Effector memory CD4-positive, alpha-beta T cell (primary cell): ENCODE measurements around the gene TMEM109.

ENCODE experiments used
- DNase-seq, 3 donors: peaks; one replicate each; pipeline ENCODE4 v3.0.0-alpha.2; 2020
- H3K27ac ChIP-seq: 2 replicates; pipeline ENCODE4 v1.7.0; 2013; ENCODE audit warnings: mild to moderate bottlenecking, low read length, moderate library complexity; ENCODE audit not compliant: insufficient read depth, poor library complexity, severe bottlenecking
- H3K27me3 ChIP-seq: replicated peaks from 2 replicates; pipeline ENCODE4 v1.7.0; 2013; ENCODE audit warnings: mild to moderate bottlenecking, low read length; ENCODE audit not compliant: insufficient read depth, control insufficient read depth, poor library complexity, severe bottlenecking
- H3K36me3 ChIP-seq: 2 replicates; pipeline ENCODE4 v1.7.0; 2013; ENCODE audit warnings: mild to moderate bottlenecking, low read length, moderate library complexity; ENCODE audit not compliant: control insufficient read depth, insufficient read depth
- H3K4me1 ChIP-seq: 2 replicates; pipeline ENCODE4 v1.7.0; 2013; ENCODE audit warnings: low read length, mild to moderate bottlenecking; ENCODE audit not compliant: control insufficient read depth, insufficient read depth, poor library complexity, severe bottlenecking
- H3K4me3 ChIP-seq: 2 replicates; pipeline ENCODE4 v1.7.0; 2013; ENCODE audit warnings: low read length, low read depth, mild to moderate bottlenecking; ENCODE audit not compliant: insufficient read depth, poor library complexity, severe bottlenecking
- H3K9me3 ChIP-seq: 2 replicates; pipeline ENCODE4 v1.7.0; 2013; ENCODE audit warnings: mild to moderate bottlenecking, low read length, moderate library complexity; ENCODE audit not compliant: control insufficient read depth

Gene TMEM109

GRCh38 chr11:60871378-60872061 is 42.4 kb upstream of the TMEM109 start:
- Histone ChIP-seq H3K4me1 (no peaks in the 10 kb centered on the region), H3K36me3 (no peaks in the 10 kb centered on the region), H3K27ac (no peak overlapping the region), H3K27me3 (no peaks in the 10 kb centered on the region), H3K9me3 (no peaks in the 10 kb centered on the region), H3K4me3 (no peak overlapping the region)
- no peak for DNase-seq

- Histone ChIP-seq H3K27me3 (no peaks in the 10 kb centered on the region), H3K4me1 (no peaks in the 10 kb centered on the region), H3K9me3 (no peaks in the 10 kb centered on the region), H3K36me3 (no peaks in the 10 kb centered on the region), H3K4me3 (no peak overlapping the region), H3K27ac (no peak overlapping the region)
- no peak for DNase-seq
Observed at GRCh38 chr11:60872124-60872960, 41.6 kb upstream of the TMEM109 start.

- no peaks in the 10 kb centered on the region for H3K4me1 ChIP-seq
- no peaks in the 10 kb centered on the region for H3K27me3 ChIP-seq
- no peak overlapping the region for H3K4me3 ChIP-seq
- H3K36me3 ChIP-seq, result no peaks in the 10 kb centered on the region
- no peak for DNase-seq
- no peak overlapping the region for H3K27ac ChIP-seq
- no peaks in the 10 kb centered on the region for H3K9me3 ChIP-seq
Observed at GRCh38 chr11:60872961-60873524, 40.9 kb upstream of the TMEM109 start.

GRCh38 chr11:60873533-60873932 is 40.4 kb upstream of the TMEM109 start:
- H3K27ac ChIP-seq, result no peak overlapping the region
- H3K9me3 ChIP-seq, result no peaks in the 10 kb centered on the region
- H3K27me3 ChIP-seq, result no peaks in the 10 kb centered on the region
- H3K4me1 ChIP-seq, result no peaks in the 10 kb centered on the region
- DNase-seq, result no peak
- H3K4me3 ChIP-seq, result no peak overlapping the region
- peaks cover 2% of the 10 kb centered on the region for H3K36me3 ChIP-seq

- Histone ChIP-seq H3K27me3 (no peaks in the 10 kb centered on the region), H3K4me1 (no peaks in the 10 kb centered on the region)
Observed at GRCh38 chr11:60874421-60875365, 39.3 kb upstream of the TMEM109 start.

GRCh38 chr11:60875366-60876167 is 38.4 kb upstream of the TMEM109 start:
- H3K27me3 ChIP-seq, result no peaks in the 10 kb centered on the region
- no peak overlapping the region for H3K27ac ChIP-seq
- DNase-seq, result no peak
- H3K4me3 ChIP-seq, result no peak overlapping the region
- H3K36me3 ChIP-seq, result peaks cover 16% of the 10 kb centered on the region
- H3K4me1 ChIP-seq, result no peaks in the 10 kb centered on the region
- H3K9me3 ChIP-seq, result no peaks in the 10 kb centered on the region

More at GRCh38 chr11:60874421-60875365, 39.3 kb upstream of the TMEM109 start:
- Histone ChIP-seq H3K4me3 (no peak overlapping the region), H3K27ac (no peak overlapping the region), H3K9me3 (no peaks in the 10 kb centered on the region), H3K36me3 (peaks cover 11% of the 10 kb centered on the region)
- no peak for DNase-seq

- DNase-seq, result no peak
- H3K9me3 ChIP-seq, result no peaks in the 10 kb centered on the region
- peaks cover 16% of the 10 kb centered on the region for H3K36me3 ChIP-seq
- no peak overlapping the region for H3K27ac ChIP-seq
- no peaks in the 10 kb centered on the region for H3K4me1 ChIP-seq
- H3K4me3 ChIP-seq, result no peak overlapping the region
- no peaks in the 10 kb centered on the region for H3K27me3 ChIP-seq
Observed at GRCh38 chr11:60876168-60876485, 37.8 kb upstream of the TMEM109 start.

- Histone ChIP-seq H3K4me3 (no peak overlapping the region), H3K4me1 (no peaks in the 10 kb centered on the region), H3K9me3 (no peaks in the 10 kb centered on the region), H3K27ac (no peak overlapping the region), H3K27me3 (no peaks in the 10 kb centered on the region), H3K36me3 (peaks cover 16% of the 10 kb centered on the region)
- DNase-seq, result no peak
Observed at GRCh38 chr11:60878245-60879101, 35.5 kb upstream of the TMEM109 start.
